Measurements from ENCODE around the gene PNLIPRP1. TPM values are rescaled to one million over a fixed set of nuclear protein-coding genes. Genes with fewer than 3 reads are reported as not detected.

The PNLIPRP1 gene
- total and polyA plus RNA-seq, 2 experiments from 2014 or later = 0.21 TPM; not detected in 1

DNA sequence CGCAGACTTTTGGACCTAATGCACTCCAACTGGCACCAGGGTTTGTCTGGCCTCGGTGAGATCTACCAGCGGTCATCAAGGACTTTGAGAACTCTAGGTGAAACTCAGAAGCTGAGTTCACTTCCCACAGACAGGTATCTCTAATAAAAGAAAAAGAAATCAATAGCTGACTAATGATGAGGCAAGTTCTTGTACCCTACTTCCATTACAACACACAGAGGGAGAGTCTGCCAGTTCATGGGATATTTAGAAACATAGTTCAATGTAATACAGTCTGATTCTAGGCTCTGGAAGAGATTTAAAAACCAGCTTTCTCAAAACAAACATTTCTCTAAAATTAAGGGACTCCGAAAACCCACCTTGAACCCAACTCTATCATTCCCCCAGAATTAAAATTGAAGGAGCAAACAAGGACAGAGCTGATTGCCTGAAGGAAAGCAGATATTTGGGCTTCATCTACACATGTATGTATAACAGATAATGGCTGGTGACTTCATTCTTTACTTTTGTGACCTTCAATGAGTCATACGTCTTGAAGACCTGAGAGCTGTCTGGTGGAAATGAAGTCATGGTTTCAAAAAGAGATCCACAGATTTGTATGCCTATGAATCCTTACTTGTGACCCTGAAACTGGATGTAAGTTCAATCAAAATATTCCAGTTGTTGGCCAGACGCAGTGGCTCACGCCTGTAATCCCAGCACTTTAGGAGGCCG is 2.7 kb upstream of the PNLIPRP1 start:
- ATAC-seq (no peak), DNase-seq (ENCODE audit: low spot score) (no peak)
- TF ChIP-seq CREB1 (CRISPR knock-in tag; IDR thresholded peaks at IDR 0.05; ENCODE audit: low read depth) = no peak
- TF ChIP-seq JUNB (IDR thresholded peaks at IDR 0.05; ENCODE audit: unreplicated experiment) = no peak
- no peak for TF ChIP-seq ZNF331 (CRISPR knock-in tag; IDR thresholded peaks at IDR 0.05; ENCODE audit: low read depth)
- TF ChIP-seq EZH2 (IDR thresholded peaks at IDR 0.05; ENCODE audit: low read depth, unreplicated experiment) = no peak
- no peak for TF ChIP-seq STAT1 (IDR thresholded peaks at IDR 0.05; ENCODE audit: unreplicated experiment)
- TF ChIP-seq, protein P1, sequence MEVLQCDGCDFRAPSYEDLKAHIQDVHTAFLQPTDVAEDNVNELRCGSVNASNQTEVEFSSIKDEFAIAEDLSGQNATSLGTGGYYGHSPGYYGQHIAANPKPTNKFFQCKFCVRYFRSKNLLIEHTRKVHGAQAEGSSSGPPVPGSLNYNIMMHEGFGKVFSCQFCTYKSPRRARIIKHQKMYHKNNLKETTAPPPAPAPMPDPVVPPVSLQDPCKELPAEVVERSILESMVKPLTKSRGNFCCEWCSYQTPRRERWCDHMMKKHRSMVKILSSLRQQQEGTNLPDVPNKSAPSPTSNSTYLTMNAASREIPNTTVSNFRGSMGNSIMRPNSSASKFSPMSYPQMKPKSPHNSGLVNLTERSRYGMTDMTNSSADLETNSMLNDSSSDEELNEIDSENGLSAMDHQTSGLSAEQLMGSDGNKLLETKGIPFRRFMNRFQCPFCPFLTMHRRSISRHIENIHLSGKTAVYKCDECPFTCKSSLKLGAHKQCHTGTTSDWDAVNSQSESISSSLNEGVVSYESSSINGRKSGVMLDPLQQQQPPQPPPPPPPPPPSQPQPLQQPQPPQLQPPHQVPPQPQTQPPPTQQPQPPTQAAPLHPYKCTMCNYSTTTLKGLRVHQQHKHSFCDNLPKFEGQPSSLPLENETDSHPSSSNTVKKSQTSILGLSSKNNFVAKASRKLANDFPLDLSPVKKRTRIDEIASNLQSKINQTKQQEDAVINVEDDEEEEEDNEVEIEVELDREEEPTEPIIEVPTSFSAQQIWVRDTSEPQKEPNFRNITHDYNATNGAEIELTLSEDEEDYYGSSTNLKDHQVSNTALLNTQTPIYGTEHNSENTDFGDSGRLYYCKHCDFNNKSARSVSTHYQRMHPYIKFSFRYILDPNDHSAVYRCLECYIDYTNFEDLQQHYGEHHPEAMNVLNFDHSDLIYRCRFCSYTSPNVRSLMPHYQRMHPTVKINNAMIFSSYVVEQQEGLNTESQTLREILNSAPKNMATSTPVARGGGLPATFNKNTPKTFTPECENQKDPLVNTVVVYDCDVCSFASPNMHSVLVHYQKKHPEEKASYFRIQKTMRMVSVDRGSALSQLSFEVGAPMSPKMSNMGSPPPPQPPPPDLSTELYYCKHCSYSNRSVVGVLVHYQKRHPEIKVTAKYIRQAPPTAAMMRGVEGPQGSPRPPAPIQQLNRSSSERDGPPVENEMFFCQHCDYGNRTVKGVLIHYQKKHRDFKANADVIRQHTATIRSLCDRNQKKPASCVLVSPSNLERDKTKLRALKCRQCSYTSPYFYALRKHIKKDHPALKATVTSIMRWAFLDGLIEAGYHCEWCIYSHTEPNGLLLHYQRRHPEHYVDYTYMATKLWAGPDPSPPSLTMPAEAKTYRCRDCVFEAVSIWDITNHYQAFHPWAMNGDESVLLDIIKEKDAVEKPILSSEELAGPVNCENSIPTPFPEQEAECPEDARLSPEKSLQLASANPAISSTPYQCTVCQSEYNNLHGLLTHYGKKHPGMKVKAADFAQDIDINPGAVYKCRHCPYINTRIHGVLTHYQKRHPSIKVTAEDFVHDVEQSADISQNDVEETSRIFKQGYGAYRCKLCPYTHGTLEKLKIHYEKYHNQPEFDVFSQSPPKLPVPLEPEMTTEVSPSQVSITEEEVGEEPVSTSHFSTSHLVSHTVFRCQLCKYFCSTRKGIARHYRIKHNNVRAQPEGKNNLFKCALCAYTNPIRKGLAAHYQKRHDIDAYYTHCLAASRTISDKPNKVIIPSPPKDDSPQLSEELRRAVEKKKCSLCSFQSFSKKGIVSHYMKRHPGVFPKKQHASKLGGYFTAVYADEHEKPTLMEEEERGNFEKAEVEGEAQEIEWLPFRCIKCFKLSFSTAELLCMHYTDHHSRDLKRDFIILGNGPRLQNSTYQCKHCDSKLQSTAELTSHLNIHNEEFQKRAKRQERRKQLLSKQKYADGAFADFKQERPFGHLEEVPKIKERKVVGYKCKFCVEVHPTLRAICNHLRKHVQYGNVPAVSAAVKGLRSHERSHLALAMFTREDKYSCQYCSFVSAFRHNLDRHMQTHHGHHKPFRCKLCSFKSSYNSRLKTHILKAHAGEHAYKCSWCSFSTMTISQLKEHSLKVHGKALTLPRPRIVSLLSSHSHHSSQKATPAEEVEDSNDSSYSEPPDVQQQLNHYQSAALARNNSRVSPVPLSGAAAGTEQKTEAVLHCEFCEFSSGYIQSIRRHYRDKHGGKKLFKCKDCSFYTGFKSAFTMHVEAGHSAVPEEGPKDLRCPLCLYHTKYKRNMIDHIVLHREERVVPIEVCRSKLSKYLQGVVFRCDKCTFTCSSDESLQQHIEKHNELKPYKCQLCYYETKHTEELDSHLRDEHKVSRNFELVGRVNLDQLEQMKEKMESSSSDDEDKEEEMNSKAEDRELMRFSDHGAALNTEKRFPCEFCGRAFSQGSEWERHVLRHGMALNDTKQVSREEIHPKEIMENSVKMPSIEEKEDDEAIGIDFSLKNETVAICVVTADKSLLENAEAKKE (CRISPR knock-in tag; IDR thresholded peaks at IDR 0.05) = no peak
- TF ChIP-seq, protein P2, sequence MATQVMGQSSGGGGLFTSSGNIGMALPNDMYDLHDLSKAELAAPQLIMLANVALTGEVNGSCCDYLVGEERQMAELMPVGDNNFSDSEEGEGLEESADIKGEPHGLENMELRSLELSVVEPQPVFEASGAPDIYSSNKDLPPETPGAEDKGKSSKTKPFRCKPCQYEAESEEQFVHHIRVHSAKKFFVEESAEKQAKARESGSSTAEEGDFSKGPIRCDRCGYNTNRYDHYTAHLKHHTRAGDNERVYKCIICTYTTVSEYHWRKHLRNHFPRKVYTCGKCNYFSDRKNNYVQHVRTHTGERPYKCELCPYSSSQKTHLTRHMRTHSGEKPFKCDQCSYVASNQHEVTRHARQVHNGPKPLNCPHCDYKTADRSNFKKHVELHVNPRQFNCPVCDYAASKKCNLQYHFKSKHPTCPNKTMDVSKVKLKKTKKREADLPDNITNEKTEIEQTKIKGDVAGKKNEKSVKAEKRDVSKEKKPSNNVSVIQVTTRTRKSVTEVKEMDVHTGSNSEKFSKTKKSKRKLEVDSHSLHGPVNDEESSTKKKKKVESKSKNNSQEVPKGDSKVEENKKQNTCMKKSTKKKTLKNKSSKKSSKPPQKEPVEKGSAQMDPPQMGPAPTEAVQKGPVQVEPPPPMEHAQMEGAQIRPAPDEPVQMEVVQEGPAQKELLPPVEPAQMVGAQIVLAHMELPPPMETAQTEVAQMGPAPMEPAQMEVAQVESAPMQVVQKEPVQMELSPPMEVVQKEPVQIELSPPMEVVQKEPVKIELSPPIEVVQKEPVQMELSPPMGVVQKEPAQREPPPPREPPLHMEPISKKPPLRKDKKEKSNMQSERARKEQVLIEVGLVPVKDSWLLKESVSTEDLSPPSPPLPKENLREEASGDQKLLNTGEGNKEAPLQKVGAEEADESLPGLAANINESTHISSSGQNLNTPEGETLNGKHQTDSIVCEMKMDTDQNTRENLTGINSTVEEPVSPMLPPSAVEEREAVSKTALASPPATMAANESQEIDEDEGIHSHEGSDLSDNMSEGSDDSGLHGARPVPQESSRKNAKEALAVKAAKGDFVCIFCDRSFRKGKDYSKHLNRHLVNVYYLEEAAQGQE (IDR thresholded peaks at IDR 0.05; ENCODE audit: unreplicated experiment) = no peak
- TF ChIP-seq EZH2phosphoT487 (IDR thresholded peaks at IDR 0.05; ENCODE audit: unreplicated experiment) = no peak
- TF ChIP-seq, protein P3, sequence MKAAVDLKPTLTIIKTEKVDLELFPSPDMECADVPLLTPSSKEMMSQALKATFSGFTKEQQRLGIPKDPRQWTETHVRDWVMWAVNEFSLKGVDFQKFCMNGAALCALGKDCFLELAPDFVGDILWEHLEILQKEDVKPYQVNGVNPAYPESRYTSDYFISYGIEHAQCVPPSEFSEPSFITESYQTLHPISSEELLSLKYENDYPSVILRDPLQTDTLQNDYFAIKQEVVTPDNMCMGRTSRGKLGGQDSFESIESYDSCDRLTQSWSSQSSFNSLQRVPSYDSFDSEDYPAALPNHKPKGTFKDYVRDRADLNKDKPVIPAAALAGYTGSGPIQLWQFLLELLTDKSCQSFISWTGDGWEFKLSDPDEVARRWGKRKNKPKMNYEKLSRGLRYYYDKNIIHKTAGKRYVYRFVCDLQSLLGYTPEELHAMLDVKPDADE (IDR thresholded peaks at IDR 0.05) = no peak
- no peak for TF ChIP-seq ZNF114 (CRISPR knock-in tag; IDR thresholded peaks at IDR 0.05)
- TF ChIP-seq, protein P4, sequence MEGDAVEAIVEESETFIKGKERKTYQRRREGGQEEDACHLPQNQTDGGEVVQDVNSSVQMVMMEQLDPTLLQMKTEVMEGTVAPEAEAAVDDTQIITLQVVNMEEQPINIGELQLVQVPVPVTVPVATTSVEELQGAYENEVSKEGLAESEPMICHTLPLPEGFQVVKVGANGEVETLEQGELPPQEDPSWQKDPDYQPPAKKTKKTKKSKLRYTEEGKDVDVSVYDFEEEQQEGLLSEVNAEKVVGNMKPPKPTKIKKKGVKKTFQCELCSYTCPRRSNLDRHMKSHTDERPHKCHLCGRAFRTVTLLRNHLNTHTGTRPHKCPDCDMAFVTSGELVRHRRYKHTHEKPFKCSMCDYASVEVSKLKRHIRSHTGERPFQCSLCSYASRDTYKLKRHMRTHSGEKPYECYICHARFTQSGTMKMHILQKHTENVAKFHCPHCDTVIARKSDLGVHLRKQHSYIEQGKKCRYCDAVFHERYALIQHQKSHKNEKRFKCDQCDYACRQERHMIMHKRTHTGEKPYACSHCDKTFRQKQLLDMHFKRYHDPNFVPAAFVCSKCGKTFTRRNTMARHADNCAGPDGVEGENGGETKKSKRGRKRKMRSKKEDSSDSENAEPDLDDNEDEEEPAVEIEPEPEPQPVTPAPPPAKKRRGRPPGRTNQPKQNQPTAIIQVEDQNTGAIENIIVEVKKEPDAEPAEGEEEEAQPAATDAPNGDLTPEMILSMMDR (conservative IDR thresholded peaks at IDR 0.05; ENCODE audit: low read depth in 2 of 2) = no peak
- no peak for TF ChIP-seq NANOG (IDR thresholded peaks at IDR 0.05; ENCODE audit: borderline replicate concordance)
- no peak for TF ChIP-seq POLR2AphosphoS5 (IDR thresholded peaks at IDR 0.05; ENCODE audit: low read depth)
- Mint-ChIP-seq H3K27ac (no peak overlapping the region), H3K4me1 (no peaks in the 10 kb centered on the region), H3K4me3 (no peak overlapping the region), H3K9me3 (no peaks in the 10 kb centered on the region), H3K27me3 (ENCODE audit: insufficient read depth, low read depth, poor library complexity) (peaks cover 1% of the 10 kb centered on the region), H3K36me3 (ENCODE audit: low read depth) (no peaks in the 10 kb centered on the region)
- no peak overlapping the region for H3K4me2 ChIP-seq
- no peaks in the 10 kb centered on the region for H3K79me2 ChIP-seq (replicated peaks; ENCODE audit: insufficient read depth)
- no peaks in the 10 kb centered on the region for H4K20me1 ChIP-seq (replicated peaks; ENCODE audit: insufficient read depth)
- no peaks in the 10 kb centered on the region for H3F3A ChIP-seq (replicated peaks; ENCODE audit: low read depth)
- H3K27me3 ChIP-seq (ENCODE audit: insufficient read depth) = no peaks in the 10 kb centered on the region
- H3K4me3 ChIP-seq = no peak overlapping the region
- H3K36me3 ChIP-seq (ENCODE audit: insufficient read depth) = no peaks in the 10 kb centered on the region
- no peaks in the 10 kb centered on the region for H3K4me1 ChIP-seq (ENCODE audit: insufficient read depth)
- no peak overlapping the region for H3K27ac ChIP-seq (ENCODE audit: low read depth)
- no peaks in the 10 kb centered on the region; the same call in none of the 2 replicates for H3K9me2 ChIP-seq (ENCODE audit: insufficient read depth)
- H2AFZ ChIP-seq = no peak overlapping the region

Data from GM23338 (cell line).